Heart left ventricle (tissue), 16 donors: Measurements from ENCODE around the gene FNDC5. TPM values are rescaled to one million over a fixed set of nuclear protein-coding genes. Genes with fewer than 3 reads are reported as not detected.
A peak's percentile ranks its signal among the peaks of the same experiment; 100 is the strongest.

Experiments used
- ATAC-seq, 4 donors: fragments of 200-7000 bp; cut with Tn5 transposase; one replicate each; pipeline ENCODE4 v1.9.1; 2020 to 2022; ENCODE audit warnings: moderate library complexity in 4 of 4, mild to moderate bottlenecking in 3 of 4, moderate number of reproducible peaks in 1 of 4
- DNase-seq, 5 donors: peaks; one replicate each; pipeline ENCODE4 v3.0.0-alpha.2; 2020
- H3K27ac ChIP-seq, 12 donors: fragments of 200-600 bp; sonication (generic) in 4 of 12; one replicate each; pipeline versions ENCODE4 v1.5.0 to v1.8.0; 2016 to 2022; ENCODE audit warnings: mild to moderate bottlenecking in 2 of 12
- H3K27me3 ChIP-seq, 9 donors: fragments of 200-600 bp; sonication (generic) in 2 of 9; one replicate each; pipeline versions ENCODE4 v1.5.1 to v1.8.0; 2016 to 2022; ENCODE audit warnings: mild to moderate bottlenecking in 3 of 9
- H3K36me3 ChIP-seq, 9 donors: fragments of 200-600 bp; sonication (generic) in 2 of 9; one replicate each; pipeline versions ENCODE4 v1.5.0 to v1.8.0; 2018 to 2022; ENCODE audit warnings: mild to moderate bottlenecking in 2 of 9
- H3K4me1 ChIP-seq, 12 donors: fragments of 200-600 bp; sonication (generic) in 4 of 12; one replicate each; pipeline versions ENCODE4 v1.5.0 to v1.8.0; 2016 to 2022; ENCODE audit warnings: mild to moderate bottlenecking in 3 of 12
- H3K4me3 ChIP-seq, 12 donors: fragments of 200-600 bp; sonication (generic) in 4 of 12; one replicate each; pipeline versions ENCODE4 v1.5.0 to v1.8.0; 2017 to 2022; ENCODE audit warnings: mild to moderate bottlenecking in 9 of 12, moderate library complexity in 4 of 12
- H3K9me3 ChIP-seq, 12 donors: fragments of 200-600 bp; sonication (generic) in 4 of 12; one replicate each; pipeline versions ENCODE4 v1.5.0 to v1.8.0; 2016 to 2022; ENCODE audit warnings: mild to moderate bottlenecking in 1 of 12
- CTCF ChIP-seq, 12 donors: fragments of 200-600 bp; sonication (generic) in 4 of 12; IDR thresholded peaks; one replicate each; pipeline versions ENCODE4 v1.5.0 to v1.8.0; 2018 to 2022; ENCODE audit warnings: antibody characterized with exemption in 12 of 12, mild to moderate bottlenecking in 5 of 12
- POLR2A ChIP-seq, 2 donors: fragments of 450-650 bp; IDR thresholded peaks; one replicate each; pipeline ENCODE4 v1.6.1; 2017; ENCODE audit warnings: antibody characterized with exemption in 2 of 2, mild to moderate bottlenecking in 2 of 2, moderate library complexity in 2 of 2
- WGBS, 4 donors: extraction: QIAGEN DNeasy Blood & Tissue Kit in 2 of 4; methylation state at CpG; one replicate each; pipeline versions ENCODE4 v1.1.5 to v1.1.7; 2013 to 2018; 5-methylcytosine and 5-hydroxymethylcytosine counted together
- intact Hi-C, 10 donors: fragments of 100-400 bp; cut with DNase I; formaldehyde crosslinking; loops; one replicate each; pipeline versions ENCODE4 v1.11.1 to v1.14.2; 2022
- polyA plus RNA-seq, 2 donors: library from polyadenylated mRNA; stranded (reverse); fragments of 200-250 nt; gene quantifications; one replicate each; pipeline ENCODE4 v1.2.3, GENCODE V29; 2013
- total RNA-seq, 9 donors: library from RNA; depleted of rRNA in 2 of 9; stranded (reverse); fragments of >200 nt in 2 of 9; fragmentation: NEBNext Ultra II Directional in 3 of 9; extraction: Animal tissue kit (Norgen Biotek cat#: 25700) in 3 of 9; gene quantifications; one replicate each; pipeline versions ENCODE4 v1.1.0 to v1.2.4, GENCODE V29; 2016 to 2023
- donor health status: ischemic (EF 13 %, LVEDD 7.1; RV severe dilation, severe dysfunction).
- donor health status: healthy with polysubstance abuse.
- donor health status: DM: no; HTN: yes; CAD: no.
- donor health status: DM: no; HTN: no; CAD: no.
- donor health status: ischemic (EF 25% LVEDD 6.9; RV normal size, moderate dysfunction).
- donor health status: ischemic (EF 25% LVEDD 5.7; RV mildly dilated, moderate dysfunction).
- donor health status: healthy.
- donor health status: DM: yes; HTN: yes; CAD: no.
- donor health status: ischemic (EF 35%, LVEDD 5.7; RV mildly dilated, moderate dysfunction).
- donor health status: nonischemic (EF 11% LVEDD 7.7; RV severe dilation, severe dysfunction).
- donor health status: DM: yes; HTN: yes; CAD: no.
- donor health status: PGD.
- donor health status: ischemic (EF 29% LVEDD 5.4; RV normal size, mild dysfunction).
- donor health status: nonischemic (EF 23%, LVEDD 6.1; RV moderate dilation, normal function).

The FNDC5 gene
- total and polyA plus RNA-seq, 11 donors: 18.2 to 134 (median 59.7) TPM

DNA sequence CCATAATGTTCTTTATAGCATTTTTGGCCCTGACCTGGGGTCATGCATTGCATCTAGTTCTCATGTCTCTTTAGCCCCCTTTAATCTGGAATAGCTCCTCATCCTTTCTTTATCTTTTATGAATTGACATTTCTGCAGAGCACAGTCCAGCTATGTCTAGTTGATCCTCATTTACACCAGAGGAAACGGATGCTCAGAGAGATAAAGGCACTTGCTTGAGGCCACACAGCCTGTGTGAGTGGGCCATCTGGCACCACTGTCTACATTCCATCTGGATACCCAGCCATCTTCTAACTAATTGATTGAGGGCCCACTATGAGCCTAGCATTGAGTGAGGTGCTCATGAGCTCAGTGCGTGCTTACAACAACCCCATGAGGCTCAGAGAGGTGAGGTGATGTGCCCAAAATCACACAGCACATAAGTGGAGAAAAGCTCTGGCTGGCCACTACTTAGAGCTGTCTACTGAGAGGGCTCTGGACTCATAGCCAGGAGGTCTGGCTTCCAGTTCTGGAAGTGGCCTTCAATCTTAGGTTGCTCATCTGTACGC lies 19.1 kb upstream of the FNDC5 start:
- H3K27me3 ChIP-seq: peaks cover 6 to 90% (median 51%) of the 10 kb centered on the region in 9 donors
- intact Hi-C loops: no loop called here
- H3K27ac ChIP-seq: no peak overlapping the region
- no peak overlapping the region for H3K4me3 ChIP-seq
- WGBS, 4 donors: 81 to 84% (median 82%) methylated on average over 3 of the region's 3 CpGs
- no peak for ATAC-seq
- H3K9me3 ChIP-seq: no peaks in the 10 kb centered on the region
- DNase-seq: no peak
- TF ChIP-seq POLR2A (IDR thresholded peaks at IDR 0.05): no peak
- TF ChIP-seq CTCF (IDR thresholded peaks at IDR 0.05): no peak
- H3K36me3 ChIP-seq: no peaks in the 10 kb centered on the region
- peaks cover 0 to 28% (median 9%) of the 10 kb centered on the region in 12 donors for H3K4me1 ChIP-seq

- TF ChIP-seq POLR2A (IDR thresholded peaks at IDR 0.05) (no peak), CTCF (IDR thresholded peaks at IDR 0.05) (no peak)
- intact Hi-C loops: no loop called here
- DNase-seq (peak in 1 of 5 donors; percentile 15), ATAC-seq (no peak)
- Histone ChIP-seq H3K27ac (no peak overlapping the region), H3K36me3 (no peaks in the 10 kb centered on the region), H3K9me3 (no peaks in the 10 kb centered on the region), H3K4me1 (peaks cover 0 to 25% (median 8%) of the 10 kb centered on the region in 12 donors), H3K4me3 (no peak overlapping the region), H3K27me3 (peaks cover 6 to 90% (median 49%) of the 10 kb centered on the region in 9 donors)
- 90 to 95% (median 91%) methylated on average over 20 to 24 of the region's 24 CpGs for WGBS, 4 donors
Measured at GRCh38 chr1:32888677-32889420, 18.1 kb upstream of the FNDC5 start.

DNA sequence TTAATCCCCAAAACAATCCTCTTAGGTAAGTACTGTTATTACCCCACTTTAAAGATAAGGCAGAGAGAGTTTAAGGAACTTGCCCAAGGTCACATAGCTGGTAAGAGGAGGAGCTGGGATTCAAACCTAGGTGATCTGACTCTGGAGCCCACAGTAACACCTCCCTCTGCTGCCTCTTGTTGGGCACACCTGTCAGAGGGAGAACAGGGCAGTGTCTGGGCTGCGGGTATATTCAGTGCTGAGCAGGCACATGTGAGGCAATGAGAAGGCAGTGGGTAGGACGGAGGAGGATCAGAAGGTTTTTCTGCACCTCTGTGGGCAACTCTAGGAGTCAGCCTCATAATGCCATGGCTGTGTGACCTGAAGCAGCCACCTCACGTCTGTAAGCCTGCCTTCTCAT lies 17.4 kb upstream of the FNDC5 start:
- Histone ChIP-seq H3K27me3 (peaks cover 6 to 83% (median 42%) of the 10 kb centered on the region in 9 donors), H3K4me1 (peaks cover 0 to 18% (median 4%) of the 10 kb centered on the region in 12 donors), H3K27ac (no peak overlapping the region), H3K36me3 (no peaks in the 10 kb centered on the region), H3K4me3 (no peak overlapping the region), H3K9me3 (no peaks in the 10 kb centered on the region)
- ATAC-seq (no peak), DNase-seq (no peak)
- 72 to 87% (median 79%) methylated on average over 3 of the region's 3 CpGs for WGBS, 4 donors
- intact Hi-C loops: no loop called here
- TF ChIP-seq POLR2A (IDR thresholded peaks at IDR 0.05): no peak
- no peak for TF ChIP-seq CTCF (IDR thresholded peaks at IDR 0.05)

GRCh38 chr1:32887623-32888022 lies 16.9 kb upstream of the FNDC5 start:
- Histone ChIP-seq H3K27me3 (peaks cover 6 to 77% (median 37%) of the 10 kb centered on the region in 9 donors), H3K36me3 (no peaks in the 10 kb centered on the region), H3K9me3 (no peaks in the 10 kb centered on the region), H3K4me1 (peaks cover 0 to 14% (median 3%) of the 10 kb centered on the region in 12 donors), H3K4me3 (no peak overlapping the region), H3K27ac (no peak overlapping the region)
- intact Hi-C loops: no loop called here
- TF ChIP-seq POLR2A (IDR thresholded peaks at IDR 0.05) (no peak), CTCF (IDR thresholded peaks at IDR 0.05) (no peak)
- ATAC-seq (no peak), DNase-seq (peak in 1 of 5 donors; percentile 11)
- WGBS, 4 donors: 71 to 78% (median 75%) methylated on average over 12 of the region's 12 CpGs
